Hematopoietic multipotent progenitor cell treated with erythropoietin and hydrocortisone succinate and interleukin-3 and kit ligand, for 4 days (in vitro differentiated cells): ENCODE data around the gene NUP98.
A peak's percentile ranks its signal among the peaks of the same experiment; 100 is the strongest.

Source experiments
- DNase-seq: peaks from one replicate; pipeline ENCODE4 v3.0.0-alpha.2; 2015

NUP98 gene

DNA sequence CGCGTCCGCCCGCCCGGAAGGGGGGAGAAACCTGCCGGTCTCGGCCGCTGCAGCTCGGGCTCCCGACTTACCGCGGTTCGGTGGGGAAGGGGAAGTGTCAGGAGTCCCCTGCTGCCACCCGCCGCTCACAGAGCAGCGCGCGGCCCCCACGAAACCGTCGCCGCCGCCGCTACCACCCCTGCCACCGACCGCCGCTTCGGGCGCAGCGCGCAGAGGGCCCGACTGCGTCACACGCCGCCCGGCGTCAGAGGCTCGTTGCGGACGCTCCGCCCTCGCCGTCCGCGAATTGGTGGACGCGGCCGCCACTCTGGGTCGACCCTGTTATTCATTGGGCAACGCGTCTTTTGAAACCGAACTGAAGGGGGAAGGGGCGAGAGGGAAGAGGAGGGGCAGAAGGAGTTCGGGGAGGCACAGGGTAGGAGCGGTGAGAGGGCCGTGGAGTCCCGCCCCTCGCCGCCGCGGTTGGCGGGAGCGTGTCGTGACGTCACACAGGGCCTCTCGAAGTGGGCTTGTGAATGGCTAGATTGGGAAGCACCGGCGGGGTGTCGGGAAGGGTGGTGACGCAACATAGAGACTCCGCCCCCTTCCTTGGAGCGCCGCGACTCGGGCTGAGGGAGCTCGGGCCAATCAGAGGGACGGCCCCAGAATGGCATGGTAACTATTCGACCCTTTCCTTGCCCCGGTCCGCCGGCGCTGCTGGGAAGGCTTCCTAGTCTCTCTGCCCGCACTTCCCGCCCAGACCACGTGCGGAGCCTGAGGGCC is at the start of gene NUP98:
Gene NUP98, minus strand, starts transcription at position 226 of the 762 bp plus-strand sequence. CDS start 15,437 bp downstream, outside the sequence.
- DNase-seq = peak; percentile 100

DNA sequence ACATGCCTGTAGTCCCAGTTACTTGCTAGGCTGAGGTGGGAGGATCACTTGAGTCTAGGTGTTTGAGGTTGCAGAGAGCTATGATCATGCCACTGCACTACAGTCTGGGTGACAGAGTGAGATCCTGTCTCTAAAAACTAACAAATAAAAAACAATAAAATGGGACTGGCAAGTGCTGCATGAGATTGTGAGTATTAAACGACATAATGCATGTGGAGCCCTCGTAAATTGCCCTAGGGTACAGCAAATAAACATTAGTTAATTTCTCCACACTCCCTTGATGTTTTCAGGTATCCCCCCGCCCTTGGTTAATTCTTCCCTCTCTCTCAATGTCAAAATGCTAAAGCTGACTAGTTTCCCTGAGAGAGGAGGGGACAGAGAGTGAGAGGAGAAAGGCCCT is 48.3 kb upstream of the NUP98 start:
- no peak for DNase-seq

DNA sequence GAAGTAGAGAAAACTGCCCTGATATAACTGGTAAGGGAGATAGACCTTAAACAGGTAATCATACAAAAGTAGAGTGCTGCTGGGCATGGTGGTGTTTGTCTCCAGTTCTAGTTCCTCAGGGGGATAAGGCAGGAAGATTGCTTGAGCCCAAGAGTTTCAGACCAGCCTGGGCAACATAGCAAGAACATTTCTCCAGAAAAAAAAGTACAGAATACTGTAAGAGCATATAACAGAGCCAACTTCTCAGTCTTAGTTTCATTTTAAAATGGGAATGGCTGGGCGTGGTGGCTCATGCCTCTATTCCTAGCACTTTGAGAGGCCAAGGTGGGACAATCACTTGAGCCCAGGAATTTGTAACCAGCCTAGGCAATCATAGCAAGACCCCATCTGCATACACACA is 47.9 kb upstream of the NUP98 start:
- DNase-seq = no peak

DNA sequence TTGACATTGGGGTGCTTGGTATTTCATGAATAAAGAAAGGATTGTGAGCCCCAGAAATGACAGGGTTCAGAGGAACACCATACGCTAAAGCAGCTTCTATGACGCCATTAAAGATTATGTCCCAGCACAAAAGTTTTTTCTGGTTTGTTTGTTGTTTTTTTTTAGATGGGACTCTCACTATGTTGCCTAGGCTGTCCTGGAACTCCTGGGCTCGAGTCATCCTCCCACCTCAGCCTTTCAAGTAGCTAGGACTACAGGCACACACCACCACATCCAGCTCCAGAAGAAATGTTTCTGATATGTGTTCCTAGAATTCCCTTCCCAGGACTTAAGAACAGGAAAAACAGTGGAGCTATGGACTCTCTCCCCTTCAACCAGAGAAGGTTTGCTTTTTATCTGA is 46.0 kb upstream of the NUP98 start:
- no peak for DNase-seq

DNA sequence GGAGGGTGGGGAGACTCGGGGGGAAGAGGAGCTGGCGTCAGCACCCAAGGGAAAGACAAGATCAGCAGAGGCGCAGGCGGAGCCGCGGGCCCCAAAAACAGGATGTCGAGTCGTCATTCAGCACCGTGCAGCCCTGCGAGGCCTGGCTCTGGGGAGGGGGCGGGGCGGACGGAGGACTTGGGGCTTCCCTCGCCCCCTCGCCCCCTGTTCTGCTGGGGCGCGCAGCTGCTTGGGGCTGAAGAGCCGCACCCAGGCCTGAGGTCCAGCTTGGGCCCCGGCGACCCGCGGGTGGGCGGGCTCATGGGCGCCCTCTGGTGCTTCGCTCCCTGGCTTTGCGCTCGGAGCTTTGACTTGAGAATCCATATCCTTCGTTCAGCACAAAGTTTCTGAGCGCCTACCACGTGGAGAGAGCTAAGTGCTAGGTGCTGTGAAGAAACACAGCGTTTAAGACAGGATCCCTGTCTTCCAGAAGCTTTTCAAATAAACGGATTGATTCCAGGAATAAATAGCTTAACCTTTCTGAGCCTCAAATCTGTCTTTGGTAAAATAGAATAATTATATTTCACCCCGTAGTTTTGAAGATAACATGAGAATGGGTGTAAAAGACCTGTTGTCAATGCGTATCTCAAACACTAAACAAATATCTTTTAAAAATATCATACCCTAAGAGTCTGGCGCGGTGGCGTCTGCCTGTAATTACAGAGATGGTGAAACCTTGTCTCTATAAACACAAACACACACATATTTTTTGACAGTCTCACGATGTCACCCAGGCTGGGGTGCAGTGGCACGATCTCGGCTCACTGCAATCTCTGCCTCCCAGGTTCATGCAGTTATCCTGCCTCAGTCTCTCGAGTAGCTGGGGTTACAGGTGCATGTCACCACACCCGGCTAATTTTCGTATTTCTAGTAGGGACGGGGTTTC is 44.3 kb upstream of the NUP98 start:
- no peak for DNase-seq

DNA sequence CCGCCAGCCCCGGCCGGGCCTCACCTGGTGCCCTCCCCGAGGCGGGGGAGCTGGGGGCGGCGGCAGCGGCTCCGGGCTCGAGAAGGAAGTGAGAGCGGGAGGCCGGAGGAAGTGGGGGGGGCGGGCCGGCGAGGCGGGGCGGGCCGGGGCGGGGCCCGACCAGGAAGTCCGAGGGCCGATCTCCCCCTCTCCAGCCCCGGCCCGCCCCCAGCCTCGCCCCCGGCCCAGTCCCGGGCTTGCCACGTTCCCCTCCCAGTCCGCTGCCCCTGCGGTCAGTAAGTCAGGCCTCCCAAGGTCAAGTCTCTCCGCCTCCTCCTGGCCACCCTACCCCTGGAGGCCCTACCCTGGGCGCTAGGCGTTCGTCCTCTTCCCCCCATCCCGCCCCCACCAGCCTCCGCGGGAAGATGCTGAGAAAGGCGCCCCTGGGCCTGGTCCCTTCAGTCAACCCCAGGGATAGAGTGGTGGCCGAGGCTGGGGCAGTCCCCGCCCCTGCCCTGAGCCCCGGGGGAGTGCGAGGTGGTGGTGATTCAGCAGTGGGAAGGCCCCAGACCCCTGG is 43.6 kb upstream of the NUP98 start, which contains the start of gene RHOG:
Gene RHOG, minus strand, starts transcription at position 90 of the 556 bp plus-strand sequence. CDS start 12,821 bp downstream, outside the sequence.
- DNase-seq = peak; percentile 95

DNA sequence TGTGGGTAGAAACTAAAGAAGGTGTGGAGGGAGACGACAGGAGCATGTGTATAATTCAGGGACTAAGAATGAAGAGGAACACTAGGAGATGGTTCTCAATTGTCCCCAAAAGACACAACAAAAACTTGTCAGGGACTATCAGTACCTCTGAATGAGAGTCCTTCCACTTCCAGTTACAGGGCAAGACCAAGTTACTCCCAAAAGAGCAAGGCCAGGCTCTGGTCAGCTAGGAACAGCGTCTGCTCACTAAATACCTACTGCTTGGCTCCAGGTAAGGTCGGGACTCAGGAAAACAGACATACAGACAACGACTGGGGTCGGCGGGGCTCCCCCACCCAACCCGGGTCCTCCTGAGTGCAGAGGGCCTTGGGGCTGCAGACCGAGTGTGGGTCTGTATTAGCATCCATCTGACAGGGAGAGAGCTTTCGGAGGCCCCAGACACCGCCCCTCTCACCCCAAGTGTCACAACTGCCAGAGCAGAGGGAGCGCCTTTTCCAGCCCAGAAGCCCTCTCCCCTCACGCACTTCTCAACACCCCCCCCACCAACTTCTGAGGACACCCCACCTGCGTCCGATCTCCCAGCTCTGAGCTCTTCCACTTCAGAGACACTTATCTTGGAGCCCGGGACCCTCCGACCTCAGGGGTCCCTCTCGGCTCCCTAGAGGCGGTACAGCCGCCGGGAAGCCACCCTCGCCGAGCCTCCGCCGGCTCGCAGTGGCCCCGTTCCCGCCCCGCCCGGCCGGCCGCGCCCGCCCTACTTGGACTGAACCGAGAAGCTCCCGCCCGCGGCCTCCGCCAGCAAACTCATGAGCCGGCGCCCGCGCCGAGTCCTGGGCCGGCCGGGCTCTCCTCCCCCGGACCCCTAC is 42.9 kb upstream of the NUP98 start:
- peak; percentile 63 for DNase-seq

DNA sequence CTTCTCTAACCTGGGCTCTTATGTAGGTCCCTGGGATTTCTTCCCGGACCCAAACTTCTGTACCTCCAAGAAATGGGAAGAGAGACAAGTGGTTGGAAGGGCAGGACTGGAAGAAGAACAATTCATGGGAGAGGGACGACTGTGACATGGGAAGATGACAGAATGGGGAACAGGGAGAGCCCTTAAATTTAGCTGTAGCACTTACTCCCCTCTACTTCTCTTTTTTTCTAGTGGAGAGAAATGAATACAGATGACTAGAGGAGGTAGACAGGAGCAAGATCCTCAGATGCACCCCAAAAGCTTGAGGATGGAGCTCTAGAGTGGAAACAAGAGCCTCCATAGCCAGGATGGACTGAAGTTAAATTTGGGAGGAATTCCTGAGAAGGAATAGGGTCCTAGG is 41.1 kb upstream of the NUP98 start:
- peak; percentile 53 for DNase-seq

DNA sequence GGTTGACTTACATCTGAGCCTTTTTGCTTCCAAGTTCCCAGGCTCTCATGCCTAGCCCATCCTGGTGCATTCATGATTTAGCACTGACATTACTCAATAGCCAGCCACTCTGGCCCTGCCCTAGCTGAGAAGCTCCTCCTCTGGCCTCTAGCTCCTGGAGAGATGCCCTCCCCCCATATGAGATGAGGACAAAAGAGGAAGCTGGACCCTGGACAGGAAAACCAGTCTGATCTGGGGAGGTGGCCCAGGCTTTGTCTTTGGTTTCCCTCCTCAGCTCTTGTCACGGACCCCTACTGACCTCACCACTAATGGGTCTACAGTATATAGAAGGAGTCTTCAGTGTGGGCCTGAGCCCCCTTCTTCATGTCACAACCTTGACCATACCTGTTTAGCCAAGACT is 40.4 kb upstream of the NUP98 start:
- DNase-seq = peak; percentile 97

DNA sequence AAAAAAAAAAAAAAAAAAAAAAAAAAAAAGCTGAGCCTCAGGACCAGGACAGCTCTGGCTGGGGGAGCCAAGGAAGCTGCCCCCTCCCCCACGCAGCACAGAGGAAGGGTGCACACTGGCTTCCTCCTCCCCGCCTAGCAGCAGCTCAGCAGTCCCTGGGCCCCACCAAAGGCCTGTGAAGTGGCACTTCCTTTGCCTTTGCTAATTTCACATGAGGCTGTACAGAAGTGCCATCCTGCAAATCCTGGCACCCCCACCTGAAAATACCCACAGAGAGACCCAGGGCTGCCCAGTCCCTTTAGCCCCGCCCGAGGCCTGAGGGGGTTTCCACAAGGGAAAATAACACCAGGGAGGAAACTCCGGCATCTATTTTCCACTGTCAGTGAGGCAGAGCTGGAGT is 39.5 kb upstream of the NUP98 start:
- DNase-seq = peak; percentile 77

DNA sequence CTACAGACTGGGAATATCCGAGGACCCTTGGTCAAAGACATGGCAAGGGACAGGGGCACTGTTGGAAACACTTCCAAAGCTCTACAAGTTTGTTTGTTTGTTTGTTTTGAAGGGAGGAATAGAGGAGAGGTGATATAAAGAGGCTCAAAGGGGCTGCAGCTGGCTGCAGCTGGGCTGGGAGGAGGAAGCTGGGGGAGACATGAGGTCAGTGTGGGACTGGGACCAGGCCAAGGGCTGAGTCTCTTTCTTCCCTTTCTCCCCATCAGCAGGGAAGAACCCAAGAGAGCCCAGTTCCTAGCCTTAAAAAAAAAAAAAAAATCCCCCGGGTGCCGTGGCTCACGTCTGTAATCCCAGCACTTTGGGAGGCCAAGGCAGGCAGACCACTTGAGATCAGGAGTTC is 38.4 kb upstream of the NUP98 start:
- peak; percentile 54 for DNase-seq

DNA sequence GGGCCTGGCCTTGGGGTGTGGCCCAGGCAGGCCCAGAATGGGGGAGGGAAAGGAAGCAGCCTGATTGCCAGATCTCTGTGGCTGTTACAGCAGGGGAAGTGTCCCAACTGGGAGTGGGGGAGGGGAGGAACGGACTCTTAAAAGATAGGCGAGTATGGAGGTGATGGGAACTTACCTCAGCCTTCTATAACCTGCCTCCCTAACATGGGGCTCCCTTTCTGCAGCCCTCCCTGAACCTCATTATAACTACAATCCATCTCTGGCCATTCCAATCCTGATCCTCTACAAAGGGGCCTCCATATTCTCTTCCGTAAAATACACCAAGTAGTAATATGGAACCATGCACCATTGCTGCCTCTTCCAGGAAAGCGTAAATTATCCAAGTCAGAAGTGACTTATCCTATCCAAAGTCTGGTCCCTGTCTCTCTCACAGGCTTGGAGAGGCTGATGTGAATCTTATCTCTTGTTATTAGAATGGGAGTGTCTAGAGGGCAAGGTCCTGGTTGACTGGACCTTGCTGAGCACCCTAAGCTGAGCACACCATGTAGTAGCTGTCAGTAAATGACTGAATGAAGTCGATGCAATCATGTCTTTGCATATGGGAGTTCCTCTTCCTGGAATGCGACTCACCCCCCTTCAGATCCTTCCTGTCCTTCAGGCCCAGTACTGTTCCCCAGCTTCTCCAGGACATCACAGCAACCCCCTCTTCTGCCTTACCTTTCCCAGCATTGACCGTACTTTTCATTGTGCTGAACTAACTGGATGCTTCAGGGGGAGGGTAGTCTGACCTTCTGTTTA is 37.5 kb upstream of the NUP98 start:
- peak; percentile 98 for DNase-seq

DNA sequence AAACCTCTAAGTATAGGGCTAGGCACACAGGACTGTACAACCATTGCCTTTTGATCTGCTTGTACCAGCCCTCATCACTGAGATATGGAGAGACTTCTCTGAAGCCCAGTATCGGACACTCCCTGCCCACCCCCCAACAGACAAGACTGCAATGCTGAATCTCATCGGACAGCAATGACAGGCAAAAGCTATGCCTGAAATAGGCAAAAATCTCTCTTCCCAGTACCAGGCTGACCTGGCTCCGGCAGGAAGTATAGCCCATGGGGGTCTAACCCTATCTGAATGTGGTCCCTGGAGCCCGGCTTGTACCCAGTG is 37.0 kb upstream of the NUP98 start:
- DNase-seq = no peak

DNA sequence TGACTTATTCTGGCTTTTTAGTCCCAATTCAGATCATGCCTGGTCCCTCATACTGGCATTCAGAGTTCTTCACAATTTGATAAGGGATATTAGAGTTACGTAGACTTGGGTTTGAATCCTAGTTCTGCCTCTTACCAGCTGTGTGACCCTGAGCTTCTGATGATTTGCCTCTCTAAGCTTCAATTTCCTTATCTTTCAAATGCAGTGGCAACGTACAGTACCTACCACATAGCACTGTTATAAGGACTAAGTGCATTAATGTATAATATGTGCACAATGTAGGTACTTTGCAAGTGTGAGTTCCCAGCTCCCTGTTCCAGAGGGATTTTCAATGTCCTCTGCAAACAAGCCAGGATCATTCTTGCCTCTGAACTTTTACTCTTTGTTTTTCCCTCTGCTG is 36.1 kb upstream of the NUP98 start:
- peak; percentile 90 for DNase-seq

DNA sequence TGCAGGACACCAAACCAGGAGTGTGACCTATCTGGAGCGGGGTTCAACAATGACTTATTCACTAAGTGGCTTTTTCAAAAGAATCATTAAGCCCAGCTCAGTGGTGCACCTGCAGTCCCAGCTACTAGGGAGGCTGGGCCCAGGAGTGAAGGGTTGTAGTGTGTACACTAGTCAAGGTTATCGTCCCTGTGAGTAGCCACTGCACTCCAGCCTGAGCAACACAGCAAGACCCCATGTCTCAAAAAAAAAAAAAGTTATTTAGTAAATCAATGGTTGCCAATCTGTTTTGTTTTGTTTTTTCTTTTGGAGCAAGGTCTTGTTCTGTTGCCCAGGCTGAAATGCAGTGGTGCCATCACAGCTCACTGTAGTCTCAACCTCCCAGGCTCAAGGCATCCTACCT is 35.5 kb upstream of the NUP98 start:
- DNase-seq = no peak

DNA sequence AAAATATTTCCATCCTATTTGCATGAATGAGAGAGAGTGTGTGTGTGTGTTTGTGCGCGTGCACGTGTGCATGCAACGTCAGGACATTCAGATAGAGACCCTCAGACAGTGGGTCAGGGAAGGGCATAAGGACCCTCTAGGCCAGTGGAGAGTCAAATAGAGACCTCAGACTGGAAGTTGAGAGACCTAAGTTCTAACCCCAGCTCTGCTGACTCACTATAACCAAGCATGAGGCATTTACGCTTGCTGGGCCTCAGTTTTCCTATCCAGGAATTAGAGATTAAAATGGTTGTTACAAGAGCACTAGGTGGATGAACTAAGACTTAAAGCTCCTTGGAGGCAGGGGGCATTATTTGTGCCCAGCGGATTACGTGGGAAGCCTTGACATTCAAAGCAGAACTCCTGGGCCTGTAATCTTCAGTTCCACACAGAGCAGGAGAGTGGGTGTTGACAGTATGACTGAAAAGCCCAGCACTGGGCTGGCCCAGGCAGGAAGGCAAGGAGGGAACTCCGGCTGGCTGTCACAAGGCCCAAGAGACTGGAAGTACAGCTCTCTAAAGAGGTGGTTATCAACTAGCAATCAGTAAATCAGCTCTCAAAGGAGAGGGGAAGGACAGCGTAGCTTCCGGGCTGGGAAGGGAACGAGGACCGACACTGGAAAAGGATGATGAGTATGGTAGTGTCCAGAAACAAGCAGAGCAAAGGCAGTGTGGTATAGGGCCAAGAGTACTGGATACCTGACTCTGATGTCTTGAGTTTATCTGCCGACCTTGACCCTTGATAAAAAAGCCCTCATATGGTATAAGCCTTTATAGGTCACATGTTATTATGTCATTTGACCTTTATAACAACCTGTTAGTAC is 34.3 kb upstream of the NUP98 start:
- peak; percentile 71 for DNase-seq

DNA sequence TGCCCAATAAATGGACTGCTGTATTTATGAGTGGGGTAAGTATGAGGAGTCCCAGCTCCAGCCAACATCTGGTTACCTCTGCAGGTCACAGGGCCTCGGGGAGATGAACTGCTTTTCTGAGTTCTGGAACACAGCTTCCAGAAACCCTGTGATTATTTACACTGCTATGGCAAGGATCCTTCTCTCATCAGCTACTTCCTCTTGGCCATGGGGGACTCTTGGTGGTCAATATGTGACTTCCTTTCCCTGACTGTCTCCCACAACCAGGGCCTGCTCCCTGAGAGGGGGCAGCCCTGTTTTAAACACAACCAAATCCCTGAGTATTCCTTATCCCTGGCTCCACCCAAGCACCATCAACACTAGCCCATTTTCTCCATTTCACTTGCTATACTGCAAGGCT is 33.4 kb upstream of the NUP98 start:
- no peak for DNase-seq

DNA sequence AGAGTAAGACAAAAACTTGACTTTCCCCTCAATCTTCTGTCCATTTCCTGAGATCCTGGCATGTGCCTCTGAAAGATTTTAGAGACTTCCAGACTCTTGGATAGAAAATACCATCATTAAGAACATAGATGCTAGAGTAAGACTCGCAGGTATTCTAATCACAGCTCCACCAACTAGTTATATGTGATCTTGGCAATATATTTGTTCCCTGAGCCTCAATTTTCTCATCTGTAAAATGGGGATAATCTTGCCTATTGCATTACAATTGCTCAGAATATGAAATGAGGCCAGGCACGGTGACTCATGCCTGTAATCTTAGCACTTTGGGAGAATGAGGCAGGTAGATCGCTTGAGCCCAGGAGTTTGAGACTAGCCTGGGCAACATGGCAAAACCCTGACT is 32.7 kb upstream of the NUP98 start:
- DNase-seq = no peak

DNA sequence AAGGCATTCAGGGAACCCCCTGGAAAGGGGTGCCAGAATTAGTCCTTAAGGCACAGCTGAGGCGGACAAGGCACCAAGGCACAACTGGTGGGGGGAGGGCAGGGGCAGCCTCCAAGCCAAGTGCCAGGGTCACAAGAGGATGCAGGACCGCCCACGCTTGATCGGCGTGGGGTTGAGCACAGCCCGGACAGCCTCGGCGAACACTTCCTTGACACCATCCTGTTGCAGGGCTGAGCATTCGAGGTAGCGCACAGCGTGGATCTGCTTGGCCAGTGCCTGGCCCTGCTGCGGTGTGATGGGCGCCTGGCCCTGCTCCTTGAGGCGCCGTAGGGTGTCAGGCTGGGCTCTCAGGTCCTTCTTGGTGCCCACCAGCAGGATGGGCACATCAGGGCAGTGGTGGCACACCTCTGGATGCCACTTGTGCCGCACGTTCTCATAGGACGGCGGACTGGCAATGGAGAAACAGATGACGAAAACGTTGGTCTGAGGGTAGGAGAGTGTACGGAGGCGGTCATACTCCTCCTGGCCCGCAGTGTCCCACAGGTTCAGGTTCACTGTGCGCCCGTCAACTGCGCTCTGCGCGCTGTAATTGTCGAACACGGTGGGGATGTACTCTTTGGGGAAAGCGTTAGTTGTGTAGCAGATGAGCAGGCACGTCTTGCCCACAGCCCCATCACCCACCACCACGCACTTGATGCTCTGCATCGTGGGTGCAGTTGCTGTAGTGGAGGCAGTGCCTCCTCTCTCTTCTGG is 30.3 kb upstream of the NUP98 start:
- DNase-seq = no peak

DNA sequence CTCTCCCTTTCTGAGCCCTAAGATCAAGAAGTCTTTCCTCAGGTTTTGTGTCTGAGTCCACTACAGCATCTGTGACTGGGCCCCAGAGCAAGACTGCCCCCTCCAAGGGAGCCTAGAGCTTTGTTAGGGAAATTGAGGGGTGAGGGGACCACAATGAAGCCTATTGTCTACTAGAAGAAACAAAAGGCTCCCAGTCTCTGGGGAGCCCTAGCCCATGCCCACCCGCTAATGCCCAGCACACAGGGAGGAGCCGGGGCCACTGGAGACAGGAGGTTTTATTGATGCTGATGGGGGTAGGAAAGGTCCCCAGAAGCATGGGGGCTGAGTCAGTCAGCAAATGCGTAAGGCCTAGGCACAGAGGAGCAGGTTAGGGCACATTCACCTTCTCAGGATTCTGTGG is 29.4 kb upstream of the NUP98 start:
- no peak for DNase-seq
